ENCODE results near the gene LGALS3BP. TPM values are rescaled to one million over a fixed set of nuclear protein-coding genes. Genes with fewer than 3 reads are reported as not detected.

LGALS3BP gene
- total and polyA plus RNA-seq, 2 of the 8 experiments (the other 6 are each of a cell fraction or from before 2014, with no cell fraction given), result 56.1 to 61.6 TPM

- H3K4me1 ChIP-seq (replicated peaks in 1 of 4; ENCODE audit: control insufficient read depth in 3 of 4, insufficient read depth in 4 of 4, low read length in 3 of 4), result peaks cover 0 to 2% (median 0%) of the 10 kb centered on the region in 4 experiments; a peak in 1 of 7 replicates
- H3K27ac ChIP-seq (ENCODE audit: low read depth, low read length), result no peak overlapping the region
- H3K14ac ChIP-seq (ENCODE audit: insufficient read length), result no peak overlapping the region
- ChIA-PET POLR2A (ENCODE audit: partially characterized antibody) (no interaction called here), CTCF (ENCODE audit: partially characterized antibody) (interaction anchor here (1.2 to 1.3 kb wide), 3 partner anchors 13 to 21 kb away, joined by 3 read pairs; no protein-coding TSS in a partner anchor)
- H3K4ac ChIP-seq (replicated peaks; ENCODE audit: insufficient read length, low read depth, low read length), result no peak overlapping the region
- no peak overlapping the region for H4K5ac ChIP-seq (ENCODE audit: insufficient read length, low read depth, low read length)
- H3K79me1 ChIP-seq (ENCODE audit: low read depth, low read length), result no peaks in the 10 kb centered on the region; the same call in none of the 2 replicates
- H3K9me3 ChIP-seq (ENCODE audit: insufficient read depth in 2 of 2, low read depth in 1 of 2, low read length in 1 of 2), result no peaks in the 10 kb centered on the region
- peaks cover 3 to 4% of the 10 kb centered on the region in 2 experiments; a peak in 1 of 4 replicates for H3K79me2 ChIP-seq (ENCODE audit: control insufficient read depth in 1 of 2, insufficient read depth in 2 of 2, low read length in 2 of 2)
- peaks cover 14 to 42% (median 36%) of the 10 kb centered on the region in 4 experiments for H3K27me3 ChIP-seq (replicated peaks in 1 of 4; ENCODE audit: control insufficient read depth in 3 of 4, extremely low read depth in 1 of 4, insufficient read depth in 3 of 4, low read length in 3 of 4)
- H2BK15ac ChIP-seq (ENCODE audit: low read length), result no peak overlapping the region
- no peak overlapping the region for H3K18ac ChIP-seq (ENCODE audit: extremely low read depth, low read length)
- H3K56ac ChIP-seq (replicated peaks; ENCODE audit: insufficient read length, low read depth, low read length), result no peak overlapping the region
- no peak overlapping the region for H3K9ac ChIP-seq (replicated peaks in 1 of 4; ENCODE audit: extremely low read depth in 1 of 4, low read depth in 3 of 4, low read length in 3 of 4)
- peaks cover 36 to 49% of the 10 kb centered on the region in 2 experiments for H4K20me1 ChIP-seq (replicated peaks in 1 of 2; ENCODE audit: control insufficient read depth in 1 of 2, insufficient read depth in 2 of 2, low read length in 2 of 2)
- no peak overlapping the region for H2BK120ac ChIP-seq (replicated peaks; ENCODE audit: low read depth, low read length)
- TF ChIP-seq NANOG (IDR thresholded peaks at IDR 0.05; ENCODE audit: insufficient read depth, low read depth, low read length, poor library complexity, severe bottlenecking), result no peak
- no peak for TF ChIP-seq ZNF274 (IDR thresholded peaks at IDR 0.05; ENCODE audit: borderline replicate concordance, extremely low read depth, low read length)
- TF ChIP-seq CEBPB (IDR thresholded peaks at IDR 0.05; ENCODE audit: low read depth, low read length), result no peak
- no peak for TF ChIP-seq ASH2L (IDR thresholded peaks at IDR 0.05; ENCODE audit: low read length)
- no peak for TF ChIP-seq RBBP5 (IDR thresholded peaks at IDR 0.05; ENCODE audit: borderline replicate concordance, low read depth, low read length)
- no peak for TF ChIP-seq SIRT6 (IDR thresholded peaks at IDR 0.05; ENCODE audit: low read length)
- TF ChIP-seq SP2 (IDR thresholded peaks at IDR 0.05; ENCODE audit: low read length), result no peak
- no peak for TF ChIP-seq MAX (IDR thresholded peaks at IDR 0.05)
- TF ChIP-seq TAF1 (IDR thresholded peaks at IDR 0.05; ENCODE audit: low read depth, low read length), result no peak
- no peak for TF ChIP-seq POLR2A (IDR thresholded peaks at IDR 0.05; ENCODE audit: control extremely low read depth in 1 of 2, low read depth in 2 of 2, low read length in 2 of 2)
- no peak overlapping the region for H2BK5ac ChIP-seq (ENCODE audit: low read depth, low read length)
- H3K23ac ChIP-seq (ENCODE audit: insufficient read length), result no peak overlapping the region
- WGBS, 2 experiments (ENCODE audit: extremely low coverage in 1 of 2, insufficient coverage in 1 of 2, insufficient read length in 1 of 2, insufficient replicate concordance in 2 of 2, low coverage in 1 of 2, low lambda C conversion rate in 2 of 2, missing lambda C conversion rate in 1 of 2), result 92% methylated on average over 14 of the region's 17 CpGs; no CpG with 5 or more reads in 1 of the 2 experiments
- H3K4me2 ChIP-seq (ENCODE audit: insufficient read depth in 1 of 2, low read depth in 2 of 2, low read length in 2 of 2), result no peak overlapping the region
- H2AK5ac ChIP-seq (ENCODE audit: low read depth, low read length), result no peak overlapping the region
- FAIRE-seq, result no peak
- H3K23me2 ChIP-seq (ENCODE audit: low read depth, low read length), result no peaks in the 10 kb centered on the region
- H3K4me3 ChIP-seq (ENCODE audit: extremely low read depth in 1 of 4, insufficient read depth in 2 of 4, low read depth in 3 of 4, low read length in 4 of 4), result no peak overlapping the region
- H2BK12ac ChIP-seq (ENCODE audit: low read depth, low read length), result no peak overlapping the region
- H2AFZ ChIP-seq (ENCODE audit: low read length), result no peak overlapping the region
- no peak overlapping the region for H4K8ac ChIP-seq (ENCODE audit: extremely low read depth, insufficient read depth, low read length)
- H2BK20ac ChIP-seq (ENCODE audit: low read length), result no peak overlapping the region
- H3K36me3 ChIP-seq (ENCODE audit: control insufficient read depth in 2 of 4, insufficient read depth in 4 of 4, low read length in 3 of 4), result peaks cover 0 to 4% (median 2%) of the 10 kb centered on the region in 4 experiments; a peak in 3 of 8 replicates
- no peak for DNase-seq (ENCODE audit: low read depth in 1 of 2, low spot score in 2 of 2)
- H4K91ac ChIP-seq (replicated peaks; ENCODE audit: insufficient read length, low read length), result no peak overlapping the region
Observed at GRCh38 chr17:78999056-78999768, 19.5 kb upstream of the LGALS3BP start.

Data from H1 (cell line).